ENCODE results near the gene CLEC9A. TPM values are rescaled to one million over a fixed set of nuclear protein-coding genes. Genes with fewer than 3 reads are reported as not detected.

Gene CLEC9A
- total RNA-seq, 2 experiments from 2014 or later = not detected

- no TSS peak for BruUV-seq (replicated peaks)
- Histone ChIP-seq H2AFZ (ENCODE audit: low read length) (no peak overlapping the region), H3K4me3 (ENCODE audit: low read depth, low read length, poor library complexity, severe bottlenecking) (no peak overlapping the region), H3K27ac (ENCODE audit: low read depth, low read length, poor library complexity, severe bottlenecking) (no peak overlapping the region), H3K4me2 (ENCODE audit: low read length) (no peak overlapping the region), H3K4me1 (ENCODE audit: insufficient read depth, low read length, poor library complexity, severe bottlenecking) (no peaks in the 10 kb centered on the region), H3K79me2 (ENCODE audit: insufficient read depth, low read depth, low read length) (no peaks in the 10 kb centered on the region), H4K20me1 (ENCODE audit: insufficient read depth, low read length) (no peaks in the 10 kb centered on the region), H3K9me2 (ENCODE audit: insufficient read depth, low read length) (no peaks in the 10 kb centered on the region), H3K9me3 (ENCODE audit: low read length) (no peaks in the 10 kb centered on the region), H3K36me3 (ENCODE audit: insufficient read depth, low read length) (no peaks in the 10 kb centered on the region)
- ChIA-PET POLR2A (interaction anchor here (0.6 kb wide), 1 partner anchor 922 kb away, joined by 3 read pairs; no protein-coding TSS in a partner anchor), CTCF (ENCODE audit: unreplicated experiment) (no interaction called here)
- intact Hi-C loops (cut with micrococcal nuclease; ENCODE audit: unreplicated experiment) = no loop called here
- TF ChIP-seq EZH2phosphoT487 (IDR thresholded peaks at IDR 0.05; ENCODE audit: borderline replicate concordance, low read depth, low read length) (no peak), CTCF (conservative IDR thresholded peaks at IDR 0.05; ENCODE audit: low read length) (no peak)
- no peak for DNase-seq (ENCODE audit: low spot score)
Measured at GRCh38 chr12:10086387-10086786, 55.9 kb downstream of the CLEC9A start.

- Histone ChIP-seq H2AFZ (ENCODE audit: low read length) (no peak overlapping the region), H3K9me2 (ENCODE audit: insufficient read depth, low read length) (no peaks in the 10 kb centered on the region), H3K9me3 (ENCODE audit: low read length) (no peaks in the 10 kb centered on the region), H3K4me3 (ENCODE audit: low read depth, low read length, poor library complexity, severe bottlenecking) (no peak overlapping the region), H3K27ac (ENCODE audit: low read depth, low read length, poor library complexity, severe bottlenecking) (no peak overlapping the region), H4K20me1 (ENCODE audit: insufficient read depth, low read length) (no peaks in the 10 kb centered on the region), H3K4me2 (ENCODE audit: low read length) (no peak overlapping the region), H3K79me2 (ENCODE audit: insufficient read depth, low read depth, low read length) (no peaks in the 10 kb centered on the region), H3K4me1 (ENCODE audit: insufficient read depth, low read length, poor library complexity, severe bottlenecking) (no peaks in the 10 kb centered on the region), H3K36me3 (ENCODE audit: insufficient read depth, low read length) (no peaks in the 10 kb centered on the region)
- no TSS peak for BruUV-seq (replicated peaks)
- intact Hi-C loops (cut with micrococcal nuclease; ENCODE audit: unreplicated experiment) = no loop called here
- POLR2A ChIA-PET = no interaction called here
- CTCF ChIA-PET (ENCODE audit: unreplicated experiment) = no interaction called here
- DNase-seq (ENCODE audit: low spot score) = no peak
- TF ChIP-seq EZH2phosphoT487 (IDR thresholded peaks at IDR 0.05; ENCODE audit: borderline replicate concordance, low read depth, low read length) (no peak), CTCF (conservative IDR thresholded peaks at IDR 0.05; ENCODE audit: low read length) (no peak)
Measured at GRCh38 chr12:10088031-10088430, 57.5 kb downstream of the CLEC9A start.

- ChIA-PET POLR2A (no interaction called here), CTCF (ENCODE audit: unreplicated experiment) (no interaction called here)
- Histone ChIP-seq H3K36me3 (ENCODE audit: insufficient read depth, low read length) (no peaks in the 10 kb centered on the region), H3K27ac (ENCODE audit: low read depth, low read length, poor library complexity, severe bottlenecking) (no peak overlapping the region), H3K9me3 (ENCODE audit: low read length) (no peaks in the 10 kb centered on the region), H3K4me2 (ENCODE audit: low read length) (no peak overlapping the region), H3K4me3 (ENCODE audit: low read depth, low read length, poor library complexity, severe bottlenecking) (no peak overlapping the region), H3K79me2 (ENCODE audit: insufficient read depth, low read depth, low read length) (no peaks in the 10 kb centered on the region), H2AFZ (ENCODE audit: low read length) (no peak overlapping the region), H3K4me1 (ENCODE audit: insufficient read depth, low read length, poor library complexity, severe bottlenecking) (no peaks in the 10 kb centered on the region), H3K9me2 (ENCODE audit: insufficient read depth, low read length) (no peaks in the 10 kb centered on the region), H4K20me1 (ENCODE audit: insufficient read depth, low read length) (no peaks in the 10 kb centered on the region)
- no peak for DNase-seq (ENCODE audit: low spot score)
- intact Hi-C loops (cut with micrococcal nuclease; ENCODE audit: unreplicated experiment) = no loop called here
- no peak for TF ChIP-seq EZH2phosphoT487 (IDR thresholded peaks at IDR 0.05; ENCODE audit: borderline replicate concordance, low read depth, low read length)
- TF ChIP-seq CTCF (conservative IDR thresholded peaks at IDR 0.05; ENCODE audit: low read length) = no peak
- BruUV-seq (replicated peaks) = no TSS peak
Measured at GRCh38 chr12:10088955-10089900, 58.7 kb downstream of the CLEC9A start.

All from OCI-LY7 (cell line).